GM10266 (cell line): ENCODE data around the gene BCKDHA.

Source experiments
- DNase-seq: peaks from one replicate; pipeline ENCODE4 v3.0.0; 2012; ENCODE audit errors: extremely low spot score
- CTCF ChIP-seq: IDR thresholded peaks from 2 replicates; pipeline ENCODE4 v1.5.1; 2012; ENCODE audit warnings: mild to moderate bottlenecking, low read depth; ENCODE audit not compliant: control insufficient read depth, insufficient read depth; ENCODE audit errors: missing control alignments

Gene BCKDHA

GRCh38 chr19:41415154-41415571 is 17.5 kb downstream of the BCKDHA start:
- no peak for DNase-seq
- no peak for TF ChIP-seq CTCF

GRCh38 chr19:41416194-41416674 is 18.6 kb downstream of the BCKDHA start:
- no peak for DNase-seq

GRCh38 chr19:41420101-41420880 is 22.7 kb downstream of the BCKDHA start:
- DNase-seq = no peak
- no peak for TF ChIP-seq CTCF

More at GRCh38 chr19:41416194-41416674, 18.6 kb downstream of the BCKDHA start:
- no peak for TF ChIP-seq CTCF

GRCh38 chr19:41421314-41421713 is 23.7 kb downstream of the BCKDHA start:
- DNase-seq = no peak

GRCh38 chr19:41421973-41422372 is 24.4 kb downstream of the BCKDHA start:
- TF ChIP-seq CTCF = no peak
- DNase-seq = no peak

More at GRCh38 chr19:41421314-41421713, 23.7 kb downstream of the BCKDHA start:
- no peak for TF ChIP-seq CTCF

- no peak for DNase-seq
- TF ChIP-seq CTCF = no peak
These were observed 24.8 kb downstream of the BCKDHA start for GRCh38 chr19:41422456-41422855.

GRCh38 chr19:41422955-41423354 is 25.3 kb downstream of the BCKDHA start:
- no peak for DNase-seq
- no peak for TF ChIP-seq CTCF
